ENCODE results near the gene SNRPA1. TPM values are rescaled to one million over a fixed set of nuclear protein-coding genes. Genes with fewer than 3 reads are reported as not detected.
A peak's percentile ranks its signal among the peaks of the same experiment; 100 is the strongest.

Gene SNRPA1
- total RNA-seq, 1 experiment from 2014 or later: 99.5 TPM

DNA sequence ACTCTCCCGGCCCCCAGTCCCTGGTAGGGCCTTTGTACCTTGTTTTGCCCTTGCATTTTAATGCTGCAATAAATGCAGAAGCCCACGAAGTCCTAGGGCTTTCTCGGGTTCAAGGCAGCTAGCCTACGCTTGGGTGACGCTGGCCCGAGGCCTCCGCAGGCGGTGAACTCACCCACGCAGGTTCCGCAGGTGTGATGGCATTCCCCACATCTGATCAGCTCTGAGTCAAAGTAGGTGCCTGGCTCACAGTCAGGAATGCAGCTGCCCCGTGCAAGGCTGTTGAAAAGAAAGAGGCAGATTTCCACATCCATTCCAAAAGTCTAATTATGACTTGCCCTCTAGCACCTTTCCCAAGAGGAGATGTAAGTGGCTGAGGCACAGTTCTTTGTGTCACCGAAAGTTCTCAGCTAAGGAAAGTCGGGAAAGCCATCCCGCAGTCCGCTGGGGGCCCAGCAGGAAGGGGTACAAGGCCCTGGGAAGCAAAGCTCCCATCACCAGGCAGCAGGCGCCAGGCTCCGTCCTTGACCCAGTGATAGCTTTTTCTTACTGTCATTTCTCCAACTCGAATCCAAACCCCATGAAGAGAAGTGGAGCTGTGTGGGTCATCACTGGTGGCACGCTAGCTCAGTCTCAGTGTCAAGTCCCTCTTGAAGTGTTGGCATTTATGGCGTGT lies 23.2 kb upstream of the SNRPA1 start:
- Mint-ChIP-seq H3K4me3 (ENCODE audit: unreplicated experiment) (no peak overlapping the region), H3K27ac (ENCODE audit: low read depth, unreplicated experiment) (peak overlapping the region; percentile 13), H3K27me3 (ENCODE audit: insufficient read depth, unreplicated experiment) (no peaks in the 10 kb centered on the region), H3K36me3 (ENCODE audit: insufficient read depth, unreplicated experiment) (peaks cover 19% of the 10 kb centered on the region), H3K9me3 (ENCODE audit: unreplicated experiment) (no peaks in the 10 kb centered on the region), H3K4me1 (ENCODE audit: insufficient read depth, unreplicated experiment) (peaks cover 14% of the 10 kb centered on the region)
- BruUV-seq (replicated peaks): no TSS peak
- ChIA-PET CTCF (interaction anchor here (0.6 to 5.1 kb wide), 2 partner anchors 240 to 323 kb away, joined by 3 to 32 read pairs; no protein-coding TSS in a partner anchor), POLR2A (interaction anchor here (0.7 to 4.0 kb wide), 10 partner anchors 15 to 334 kb away, joined by 3 to 22 read pairs (median 4); partner anchors contain the start of gene SNRPA1)
- TF ChIP-seq CTCF (IDR thresholded peaks at IDR 0.05; ENCODE audit: unreplicated experiment): no peak
- DNase-seq (ENCODE audit: unreplicated experiment): peak; percentile 73
- intact Hi-C loops (cut with micrococcal nuclease): no loop called here

GRCh38 chr15:101317336-101317872 lies 22.4 kb upstream of the SNRPA1 start:
- H3K4me1 Mint-ChIP-seq (ENCODE audit: insufficient read depth, unreplicated experiment): peaks cover 14% of the 10 kb centered on the region
- H3K9me3 Mint-ChIP-seq (ENCODE audit: unreplicated experiment): peaks cover under 1% of the 10 kb centered on the region
- H3K27ac Mint-ChIP-seq (ENCODE audit: low read depth, unreplicated experiment): peak overlapping the region; percentile 13
- peaks cover 18% of the 10 kb centered on the region for H3K36me3 Mint-ChIP-seq (ENCODE audit: insufficient read depth, unreplicated experiment)
- H3K4me3 Mint-ChIP-seq (ENCODE audit: unreplicated experiment): no peak overlapping the region
- no peaks in the 10 kb centered on the region for H3K27me3 Mint-ChIP-seq (ENCODE audit: insufficient read depth, unreplicated experiment)
- BruUV-seq (replicated peaks): no TSS peak
- no peak for DNase-seq (ENCODE audit: unreplicated experiment)
- no peak for TF ChIP-seq CTCF (IDR thresholded peaks at IDR 0.05; ENCODE audit: unreplicated experiment)
- intact Hi-C loops (cut with micrococcal nuclease): no loop called here
- ChIA-PET POLR2A (interaction anchor here (1.0 to 4.0 kb wide), 5 partner anchors 14 to 42 kb away, joined by 3 to 22 read pairs (median 9); partner anchors contain the start of gene SNRPA1), CTCF (interaction anchor here (5.1 kb wide), 1 partner anchor 324 kb away, joined by 32 read pairs; no protein-coding TSS in a partner anchor)

DNA sequence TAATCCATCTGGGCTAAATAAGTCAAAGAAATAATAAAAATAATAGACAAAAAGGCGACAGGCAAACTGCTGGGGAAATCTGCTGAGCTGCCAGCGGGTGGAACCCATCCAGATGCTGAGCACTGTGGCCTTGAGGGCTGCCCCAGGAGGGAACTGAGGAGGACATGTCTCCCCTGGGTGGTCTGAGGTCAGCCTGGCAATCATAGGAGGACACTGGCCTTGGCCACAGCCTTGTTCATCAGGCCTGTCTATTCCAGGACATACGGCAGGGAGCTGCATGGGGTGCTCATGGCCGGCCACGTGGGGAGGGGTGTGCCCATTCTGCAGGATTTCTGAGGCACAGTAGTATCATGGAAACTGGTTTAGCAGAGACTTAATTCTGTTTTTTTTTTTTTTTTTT lies 21.5 kb upstream of the SNRPA1 start:
- ChIA-PET CTCF (interaction anchor here (0.6 to 5.1 kb wide), 4 partner anchors 45 to 377 kb away, joined by 3 to 32 read pairs (median 3); no protein-coding TSS in a partner anchor), POLR2A (interaction anchor here (2.4 to 4.0 kb wide), 2 partner anchors 21 to 32 kb away, joined by 12 to 22 read pairs; partner anchors contain the start of gene SNRPA1)
- Mint-ChIP-seq H3K27ac (ENCODE audit: low read depth, unreplicated experiment) (no peak overlapping the region), H3K27me3 (ENCODE audit: insufficient read depth, unreplicated experiment) (no peaks in the 10 kb centered on the region), H3K9me3 (ENCODE audit: unreplicated experiment) (peaks cover 7% of the 10 kb centered on the region), H3K4me3 (ENCODE audit: unreplicated experiment) (no peak overlapping the region), H3K36me3 (ENCODE audit: insufficient read depth, unreplicated experiment) (peaks cover 14% of the 10 kb centered on the region), H3K4me1 (ENCODE audit: insufficient read depth, unreplicated experiment) (peaks cover 14% of the 10 kb centered on the region)
- intact Hi-C loops (cut with micrococcal nuclease): no loop called here
- no TSS peak for BruUV-seq (replicated peaks)
- TF ChIP-seq CTCF (IDR thresholded peaks at IDR 0.05; ENCODE audit: unreplicated experiment): no peak
- no peak for DNase-seq (ENCODE audit: unreplicated experiment)

DNA sequence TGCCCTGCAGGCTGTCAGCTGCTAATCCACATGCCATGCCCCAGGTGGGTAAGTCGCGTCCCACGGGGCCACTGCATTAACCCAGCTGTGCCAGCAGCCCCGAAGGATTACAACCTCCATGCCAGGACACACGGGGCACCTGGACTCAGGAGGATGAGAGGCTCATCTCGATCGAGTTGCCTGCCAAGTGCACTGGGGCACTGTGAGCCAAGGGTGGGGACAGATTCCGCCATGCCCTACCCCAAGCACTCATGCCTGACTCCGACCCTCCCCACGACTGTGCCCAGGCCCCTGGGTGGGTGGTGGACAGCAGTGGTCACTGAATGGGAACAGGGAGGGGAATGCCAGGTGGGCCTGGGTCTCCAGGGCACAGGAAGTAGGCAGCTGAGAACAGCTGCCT lies 20.7 kb upstream of the SNRPA1 start:
- H3K36me3 Mint-ChIP-seq (ENCODE audit: insufficient read depth, unreplicated experiment): peaks cover 8% of the 10 kb centered on the region
- ChIA-PET CTCF (interaction anchor here (0.7 to 5.1 kb wide), 4 partner anchors 23 to 378 kb away, joined by 3 to 32 read pairs (median 3); no protein-coding TSS in a partner anchor), POLR2A (no interaction called here)
- no TSS peak for BruUV-seq (replicated peaks)
- peaks cover 7% of the 10 kb centered on the region for H3K9me3 Mint-ChIP-seq (ENCODE audit: unreplicated experiment)
- no peaks in the 10 kb centered on the region for H3K27me3 Mint-ChIP-seq (ENCODE audit: insufficient read depth, unreplicated experiment)
- TF ChIP-seq CTCF (IDR thresholded peaks at IDR 0.05; ENCODE audit: unreplicated experiment): no peak
- H3K27ac Mint-ChIP-seq (ENCODE audit: low read depth, unreplicated experiment): no peak overlapping the region
- H3K4me1 Mint-ChIP-seq (ENCODE audit: insufficient read depth, unreplicated experiment): peaks cover 14% of the 10 kb centered on the region
- intact Hi-C loops (cut with micrococcal nuclease): no loop called here
- no peak overlapping the region for H3K4me3 Mint-ChIP-seq (ENCODE audit: unreplicated experiment)
- DNase-seq (ENCODE audit: unreplicated experiment): no peak
